ENCODE data around the gene ZFP92.

Gene ZFP92

DNA sequence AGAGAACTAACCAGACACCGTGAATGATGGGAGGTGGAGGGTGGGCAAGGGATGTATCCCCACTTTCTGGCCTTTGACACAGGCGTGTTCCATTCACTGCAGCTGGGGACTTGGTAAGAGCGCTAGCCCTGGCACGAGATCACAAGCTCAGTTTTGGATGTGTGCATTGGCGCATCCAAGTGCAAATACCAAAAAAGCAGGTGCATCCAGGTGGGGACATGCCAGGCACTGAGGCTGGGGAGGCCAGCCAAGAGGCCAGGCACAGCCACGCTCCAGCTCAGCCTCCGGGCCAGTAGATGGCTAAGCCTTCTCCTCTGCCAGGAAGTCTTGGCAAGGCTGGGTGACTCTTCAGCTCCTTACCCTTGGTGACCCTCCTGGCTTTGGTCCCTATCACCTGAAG lies 4.4 kb upstream of the ZFP92 start:
- DNase-seq (ENCODE audit: low spot score in 2 of 2): no peak
- Mint-ChIP-seq H3K36me3 (ENCODE audit: insufficient read depth) (no peaks in the 10 kb centered on the region), H3K4me3 (no peak overlapping the region), H3K4me1 (peaks cover 2% of the 10 kb centered on the region), H3K27me3 (peaks cover 2% of the 10 kb centered on the region), H3K27ac (ENCODE audit: low read depth) (no peak overlapping the region), H3K9me3 (no peaks in the 10 kb centered on the region)
- ATAC-seq (replicated peaks; ENCODE audit: extremely low read depth, poor library complexity, severe bottlenecking): no peak

DNA sequence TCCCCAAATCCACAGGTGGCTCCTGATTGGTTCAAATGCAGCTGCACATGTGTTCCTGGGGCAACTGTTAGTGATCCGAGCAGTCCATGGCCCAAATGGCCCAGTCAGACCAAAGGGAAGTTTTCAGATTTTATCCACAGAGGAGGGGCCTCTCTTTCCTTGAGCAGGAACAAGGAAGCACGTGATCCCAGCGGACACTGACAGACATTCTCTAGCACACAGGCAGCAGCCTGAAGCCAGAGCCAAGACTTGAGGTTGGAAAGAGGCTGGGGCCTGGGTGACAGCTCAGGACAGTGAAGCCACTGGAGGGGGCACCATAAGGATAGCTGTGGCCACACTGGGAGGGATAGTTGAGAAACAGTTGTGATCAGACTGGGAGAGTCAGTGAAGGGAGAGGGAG lies 3.5 kb upstream of the ZFP92 start:
- H3K4me3 Mint-ChIP-seq: no peak overlapping the region
- ATAC-seq (replicated peaks; ENCODE audit: extremely low read depth, poor library complexity, severe bottlenecking) (no peak), DNase-seq (ENCODE audit: low spot score in 2 of 2) (no peak)
- no peak overlapping the region for H3K27ac Mint-ChIP-seq (ENCODE audit: low read depth)
- H3K27me3 Mint-ChIP-seq: peaks cover 7% of the 10 kb centered on the region
- peaks cover 1% of the 10 kb centered on the region for H3K36me3 Mint-ChIP-seq (ENCODE audit: insufficient read depth)
- no peaks in the 10 kb centered on the region for H3K9me3 Mint-ChIP-seq
- H3K4me1 Mint-ChIP-seq: peaks cover 8% of the 10 kb centered on the region

GRCh38 chrX:153408221-153408721 lies 3.0 kb upstream of the ZFP92 start:
- Mint-ChIP-seq H3K27ac (ENCODE audit: low read depth) (no peak overlapping the region), H3K4me3 (no peak overlapping the region), H3K27me3 (peaks cover 7% of the 10 kb centered on the region), H3K9me3 (no peaks in the 10 kb centered on the region), H3K4me1 (peaks cover 8% of the 10 kb centered on the region), H3K36me3 (ENCODE audit: insufficient read depth) (peaks cover 1% of the 10 kb centered on the region)
- DNase-seq (ENCODE audit: low spot score in 2 of 2): no peak
- no peak for ATAC-seq (replicated peaks; ENCODE audit: extremely low read depth, poor library complexity, severe bottlenecking)

DNA sequence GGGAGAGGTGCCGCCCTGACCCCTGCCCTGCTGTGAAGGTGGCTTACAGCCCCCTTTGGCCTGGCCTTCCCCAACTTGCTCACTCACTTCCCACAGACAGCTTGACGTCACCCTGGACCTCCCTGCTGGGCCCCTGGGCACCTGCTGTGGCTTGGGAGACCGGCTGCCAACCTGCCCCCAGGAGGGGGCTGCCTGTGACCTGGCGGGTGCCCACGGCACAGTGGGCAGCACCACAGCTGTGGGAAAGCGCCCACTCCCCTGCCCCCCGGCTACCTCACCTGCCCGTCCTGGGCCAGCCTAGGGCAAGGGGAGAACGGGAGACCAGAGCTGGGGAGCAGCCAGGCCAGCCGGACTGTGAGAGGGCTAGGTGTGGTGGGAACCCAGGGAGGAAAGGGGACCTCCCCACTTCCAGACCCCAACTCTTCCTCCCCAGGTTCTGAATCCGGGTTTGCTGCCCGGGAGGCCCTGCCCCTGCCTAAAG lies 2.4 kb upstream of the ZFP92 start:
- Mint-ChIP-seq H3K9me3 (no peaks in the 10 kb centered on the region), H3K4me3 (no peak overlapping the region), H3K4me1 (peaks cover 8% of the 10 kb centered on the region), H3K36me3 (ENCODE audit: insufficient read depth) (peaks cover 1% of the 10 kb centered on the region), H3K27me3 (peaks cover 7% of the 10 kb centered on the region), H3K27ac (ENCODE audit: low read depth) (no peak overlapping the region)
- DNase-seq (ENCODE audit: low spot score in 2 of 2) (no peak), ATAC-seq (replicated peaks; ENCODE audit: extremely low read depth, poor library complexity, severe bottlenecking) (no peak)

DNA sequence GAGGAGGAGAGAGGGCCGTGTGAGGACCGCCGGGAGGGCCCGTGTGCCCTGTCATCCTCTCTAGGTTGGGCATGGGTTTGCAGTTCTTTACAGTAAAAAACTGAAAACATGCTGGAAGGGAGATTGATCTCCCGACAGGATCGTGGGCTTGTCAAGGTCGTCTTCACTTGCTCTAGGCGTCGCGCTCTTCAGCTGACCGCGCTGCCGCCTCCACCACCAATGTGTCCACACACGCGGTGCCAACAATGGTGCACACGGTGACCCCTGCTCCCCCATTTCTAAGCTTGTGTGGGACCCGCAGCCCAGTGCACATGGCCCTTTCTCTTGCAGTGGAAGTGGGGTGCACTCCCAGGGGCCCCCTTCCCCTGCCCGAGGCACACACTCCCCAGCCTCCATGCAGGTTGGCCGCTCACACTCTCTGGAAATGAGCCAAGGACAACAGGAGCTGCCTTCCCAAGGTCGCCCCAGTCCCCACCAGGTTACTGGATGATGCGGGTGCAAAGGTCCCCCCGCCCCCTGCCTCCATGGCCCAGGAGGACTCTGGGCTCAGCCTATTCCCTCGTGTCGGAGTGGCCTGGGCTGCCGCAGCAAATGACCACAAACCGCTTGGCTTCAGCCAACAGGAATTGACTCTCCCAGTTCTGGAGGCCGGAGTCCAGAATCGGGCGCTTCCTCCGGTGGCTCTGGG lies 1.7 kb upstream of the ZFP92 start:
- peaks cover 1% of the 10 kb centered on the region for H3K36me3 Mint-ChIP-seq (ENCODE audit: insufficient read depth)
- ATAC-seq (replicated peaks; ENCODE audit: extremely low read depth, poor library complexity, severe bottlenecking) (no peak), DNase-seq (ENCODE audit: low spot score in 2 of 2) (no peak)
- peaks cover 7% of the 10 kb centered on the region for H3K27me3 Mint-ChIP-seq
- H3K4me1 Mint-ChIP-seq: peaks cover 8% of the 10 kb centered on the region
- no peak overlapping the region for H3K4me3 Mint-ChIP-seq
- no peaks in the 10 kb centered on the region for H3K9me3 Mint-ChIP-seq
- no peak overlapping the region for H3K27ac Mint-ChIP-seq (ENCODE audit: low read depth)

- peaks cover 8% of the 10 kb centered on the region for H3K4me1 Mint-ChIP-seq
- no peak overlapping the region for H3K4me3 Mint-ChIP-seq
- no peak overlapping the region for H3K27ac Mint-ChIP-seq (ENCODE audit: low read depth)
- H3K9me3 Mint-ChIP-seq: no peaks in the 10 kb centered on the region
- ATAC-seq (replicated peaks; ENCODE audit: extremely low read depth, poor library complexity, severe bottlenecking): no peak
- peaks cover 1% of the 10 kb centered on the region for H3K36me3 Mint-ChIP-seq (ENCODE audit: insufficient read depth)
- peaks cover 7% of the 10 kb centered on the region for H3K27me3 Mint-ChIP-seq
- no peak for DNase-seq (ENCODE audit: low spot score in 2 of 2)
Observed at GRCh38 chrX:153410373-153410772, 899 bp upstream of the ZFP92 start.

DNA sequence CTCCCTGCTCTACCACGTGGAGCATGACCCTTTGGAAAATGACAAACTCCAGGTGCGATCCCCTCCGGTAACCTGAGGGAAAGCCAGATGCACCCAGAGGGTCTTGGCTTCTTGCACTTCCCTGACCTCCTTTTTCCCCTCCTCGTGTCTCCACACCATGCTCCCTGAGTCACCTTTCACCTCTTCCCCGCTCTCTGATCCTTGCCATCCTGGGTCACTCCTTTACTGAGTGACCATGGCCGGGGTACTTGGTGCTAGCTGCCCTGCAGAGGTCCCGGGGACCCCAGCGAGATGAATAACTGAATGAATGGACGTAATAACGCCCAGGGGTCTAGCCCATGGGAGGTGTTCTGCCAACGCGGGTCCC lies 401 bp upstream of the ZFP92 start:
- peak overlapping the region; percentile 29 for H3K27ac Mint-ChIP-seq (ENCODE audit: low read depth)
- ATAC-seq (replicated peaks; ENCODE audit: extremely low read depth, poor library complexity, severe bottlenecking) (no peak), DNase-seq (ENCODE audit: low spot score in 2 of 2) (no peak)

GRCh38 chrX:153411988-153412574 lies 809 bp downstream of the ZFP92 start:
- Mint-ChIP-seq H3K27me3 (peaks cover 7% of the 10 kb centered on the region), H3K27ac (ENCODE audit: low read depth) (no peak overlapping the region), H3K9me3 (no peaks in the 10 kb centered on the region), H3K4me3 (peak overlapping the region; percentile 71), H3K36me3 (ENCODE audit: insufficient read depth) (peaks cover 1% of the 10 kb centered on the region), H3K4me1 (peaks cover 8% of the 10 kb centered on the region)
- DNase-seq (ENCODE audit: low spot score in 2 of 2) (no peak), ATAC-seq (replicated peaks; ENCODE audit: extremely low read depth, poor library complexity, severe bottlenecking) (no peak)

More for the DNA sequence above, 401 bp upstream of the ZFP92 start:
- H3K4me3 Mint-ChIP-seq: peak overlapping the region; percentile 71
- H3K27me3 Mint-ChIP-seq: peaks cover 7% of the 10 kb centered on the region
- peaks cover 1% of the 10 kb centered on the region for H3K36me3 Mint-ChIP-seq (ENCODE audit: insufficient read depth)
- H3K4me1 Mint-ChIP-seq: peaks cover 8% of the 10 kb centered on the region
- H3K9me3 Mint-ChIP-seq: no peaks in the 10 kb centered on the region

- no peak for ATAC-seq (replicated peaks; ENCODE audit: extremely low read depth, poor library complexity, severe bottlenecking)
- H3K4me3 Mint-ChIP-seq: peak overlapping the region; percentile 71
- peaks cover 1% of the 10 kb centered on the region for H3K36me3 Mint-ChIP-seq (ENCODE audit: insufficient read depth)
- H3K9me3 Mint-ChIP-seq: no peaks in the 10 kb centered on the region
- H3K27me3 Mint-ChIP-seq: peaks cover 7% of the 10 kb centered on the region
- no peak for DNase-seq (ENCODE audit: low spot score in 2 of 2)
- H3K27ac Mint-ChIP-seq (ENCODE audit: low read depth): no peak overlapping the region
- H3K4me1 Mint-ChIP-seq: peaks cover 8% of the 10 kb centered on the region
Observed at GRCh38 chrX:153412746-153413720, 1.8 kb downstream of the ZFP92 start.

DNA sequence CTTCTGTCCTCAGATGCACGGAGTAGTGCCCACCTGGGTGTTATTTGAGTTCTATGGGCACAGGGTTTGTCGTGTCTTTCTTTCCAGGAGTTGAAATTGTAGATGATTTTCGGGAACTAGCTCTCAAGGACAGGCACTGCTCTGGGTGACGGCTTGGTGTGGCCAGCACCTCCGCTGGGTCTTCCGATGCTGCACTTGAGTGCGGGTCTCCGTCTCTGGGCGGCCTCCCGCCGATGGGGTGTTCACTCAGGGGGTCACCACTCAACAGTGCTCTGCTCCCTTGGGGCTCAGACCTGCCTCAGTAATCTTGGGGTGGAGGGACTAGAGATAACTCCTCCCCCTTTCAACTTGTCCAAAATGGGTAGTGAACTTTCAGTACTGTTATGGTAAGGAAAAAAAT lies 2.5 kb downstream of the ZFP92 start:
- DNase-seq (ENCODE audit: low spot score in 2 of 2): no peak
- H3K9me3 Mint-ChIP-seq: no peaks in the 10 kb centered on the region
- H3K27me3 Mint-ChIP-seq: peaks cover 7% of the 10 kb centered on the region
- H3K4me1 Mint-ChIP-seq: peaks cover 8% of the 10 kb centered on the region
- no peak overlapping the region for H3K27ac Mint-ChIP-seq (ENCODE audit: low read depth)
- peaks cover 1% of the 10 kb centered on the region for H3K36me3 Mint-ChIP-seq (ENCODE audit: insufficient read depth)
- ATAC-seq (replicated peaks; ENCODE audit: extremely low read depth, poor library complexity, severe bottlenecking): no peak
- H3K4me3 Mint-ChIP-seq: no peak overlapping the region

DNA sequence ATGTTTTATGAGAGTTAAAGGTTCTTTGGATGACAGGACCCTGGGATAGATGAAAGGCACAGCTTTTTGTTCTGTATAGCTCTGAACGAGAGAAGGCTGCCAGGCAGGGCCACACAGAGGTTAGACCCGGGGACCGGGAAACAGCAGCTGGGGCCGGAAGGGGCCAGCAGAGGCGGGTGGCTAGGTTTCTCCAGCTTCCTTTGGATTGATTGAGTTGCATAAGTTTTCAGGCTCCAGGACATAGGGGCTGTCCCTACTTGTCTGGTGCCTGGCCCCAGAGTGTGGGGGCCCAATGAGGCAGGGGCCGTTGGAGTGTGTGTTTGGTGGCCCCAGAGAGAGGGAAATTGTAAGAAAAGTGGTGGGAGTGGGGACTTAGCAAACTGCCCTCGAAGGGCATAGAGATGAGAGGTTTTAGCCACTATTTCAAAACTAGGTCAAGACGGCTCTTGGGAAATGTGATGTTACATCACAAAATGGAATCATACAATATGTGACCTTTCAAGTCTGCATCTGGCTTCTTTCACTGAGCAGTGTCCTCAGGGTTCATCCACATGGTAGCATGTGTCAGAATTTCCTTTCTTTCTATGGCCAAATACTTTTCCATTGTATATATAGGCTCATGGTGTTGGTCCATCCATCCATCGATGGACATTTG lies 3.7 kb downstream of the ZFP92 start:
- no peak for DNase-seq (ENCODE audit: low spot score in 2 of 2)
- no peak overlapping the region for H3K27ac Mint-ChIP-seq (ENCODE audit: low read depth)
- no peak overlapping the region for H3K4me3 Mint-ChIP-seq
- peaks cover 8% of the 10 kb centered on the region for H3K4me1 Mint-ChIP-seq
- no peaks in the 10 kb centered on the region for H3K9me3 Mint-ChIP-seq
- H3K36me3 Mint-ChIP-seq (ENCODE audit: insufficient read depth): peaks cover 1% of the 10 kb centered on the region
- no peak for ATAC-seq (replicated peaks; ENCODE audit: extremely low read depth, poor library complexity, severe bottlenecking)
- H3K27me3 Mint-ChIP-seq: peaks cover 7% of the 10 kb centered on the region

- Mint-ChIP-seq H3K36me3 (ENCODE audit: insufficient read depth) (peaks cover 1% of the 10 kb centered on the region), H3K27ac (ENCODE audit: low read depth) (no peak overlapping the region)
Observed at GRCh38 chrX:153416781-153417450, 5.6 kb downstream of the ZFP92 start.

More at GRCh38 chrX:153416781-153417450, 5.6 kb downstream of the ZFP92 start:
- ATAC-seq (replicated peaks; ENCODE audit: extremely low read depth, poor library complexity, severe bottlenecking) (no peak), DNase-seq (ENCODE audit: low spot score in 2 of 2) (no peak)
- Mint-ChIP-seq H3K9me3 (no peaks in the 10 kb centered on the region), H3K4me3 (no peak overlapping the region), H3K4me1 (peaks cover 6% of the 10 kb centered on the region), H3K27me3 (peaks cover 6% of the 10 kb centered on the region)

All from central memory CD8-positive, alpha-beta T cell (primary cell).